Nephron (organoid): ENCODE results near the gene N4BP2.
A peak's percentile ranks its signal among the peaks of the same experiment; 100 is the strongest.

Experiments used
- H3K27ac Mint-ChIP-seq, 3 experiments: 2 replicates each; pipeline ENCODE4 v1.8.0; 2020; ENCODE audit warnings: mixed read lengths in 3 of 3, mild to moderate bottlenecking in 2 of 3, moderate library complexity in 1 of 3
- H3K27me3 Mint-ChIP-seq: 2 replicates; pipeline ENCODE4 v1.8.0; 2021; ENCODE audit warnings: low read depth, mild to moderate bottlenecking, moderate library complexity, mixed read lengths
- H3K36me3 Mint-ChIP-seq: 2 replicates; pipeline ENCODE4 v1.8.0; 2020; ENCODE audit warnings: low read depth, mixed read lengths
- H3K4me1 Mint-ChIP-seq: 2 replicates; pipeline ENCODE4 v1.8.0; 2020; ENCODE audit warnings: mixed read lengths
- H3K4me3 Mint-ChIP-seq, 3 experiments: 2 replicates each; pipeline ENCODE4 v1.8.0; 2020; ENCODE audit warnings: mild to moderate bottlenecking in 3 of 3, mixed read lengths in 3 of 3, moderate library complexity in 2 of 3
- H3K9me3 Mint-ChIP-seq: 2 replicates; pipeline ENCODE4 v1.8.0; 2020; ENCODE audit warnings: mixed read lengths
- TF ChIP-seq, protein P1 (sequence below), 3 experiments: fragments of 200-600 bp; sonication (generic); IDR thresholded peaks; one replicate each; pipeline ENCODE4 v1.5.0; 2021; ENCODE audit warnings: antibody characterized with exemption in 3 of 3; ENCODE audit not compliant: unreplicated experiment in 3 of 3

The N4BP2 gene

GRCh38 chr4:40196272-40196671 is 139.6 kb downstream of the N4BP2 start:
- no peak overlapping the region for H3K4me3 Mint-ChIP-seq
- H3K27ac Mint-ChIP-seq: no peak overlapping the region
- peaks cover 29% of the 10 kb centered on the region for H3K27me3 Mint-ChIP-seq
- TF ChIP-seq, protein P1, sequence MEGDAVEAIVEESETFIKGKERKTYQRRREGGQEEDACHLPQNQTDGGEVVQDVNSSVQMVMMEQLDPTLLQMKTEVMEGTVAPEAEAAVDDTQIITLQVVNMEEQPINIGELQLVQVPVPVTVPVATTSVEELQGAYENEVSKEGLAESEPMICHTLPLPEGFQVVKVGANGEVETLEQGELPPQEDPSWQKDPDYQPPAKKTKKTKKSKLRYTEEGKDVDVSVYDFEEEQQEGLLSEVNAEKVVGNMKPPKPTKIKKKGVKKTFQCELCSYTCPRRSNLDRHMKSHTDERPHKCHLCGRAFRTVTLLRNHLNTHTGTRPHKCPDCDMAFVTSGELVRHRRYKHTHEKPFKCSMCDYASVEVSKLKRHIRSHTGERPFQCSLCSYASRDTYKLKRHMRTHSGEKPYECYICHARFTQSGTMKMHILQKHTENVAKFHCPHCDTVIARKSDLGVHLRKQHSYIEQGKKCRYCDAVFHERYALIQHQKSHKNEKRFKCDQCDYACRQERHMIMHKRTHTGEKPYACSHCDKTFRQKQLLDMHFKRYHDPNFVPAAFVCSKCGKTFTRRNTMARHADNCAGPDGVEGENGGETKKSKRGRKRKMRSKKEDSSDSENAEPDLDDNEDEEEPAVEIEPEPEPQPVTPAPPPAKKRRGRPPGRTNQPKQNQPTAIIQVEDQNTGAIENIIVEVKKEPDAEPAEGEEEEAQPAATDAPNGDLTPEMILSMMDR (IDR thresholded peaks at IDR 0.05; ENCODE audit: unreplicated experiment in 3 of 3): no peak
- H3K9me3 Mint-ChIP-seq: no peaks in the 10 kb centered on the region
- H3K4me1 Mint-ChIP-seq: peaks cover 8% of the 10 kb centered on the region
- no peaks in the 10 kb centered on the region for H3K36me3 Mint-ChIP-seq

DNA sequence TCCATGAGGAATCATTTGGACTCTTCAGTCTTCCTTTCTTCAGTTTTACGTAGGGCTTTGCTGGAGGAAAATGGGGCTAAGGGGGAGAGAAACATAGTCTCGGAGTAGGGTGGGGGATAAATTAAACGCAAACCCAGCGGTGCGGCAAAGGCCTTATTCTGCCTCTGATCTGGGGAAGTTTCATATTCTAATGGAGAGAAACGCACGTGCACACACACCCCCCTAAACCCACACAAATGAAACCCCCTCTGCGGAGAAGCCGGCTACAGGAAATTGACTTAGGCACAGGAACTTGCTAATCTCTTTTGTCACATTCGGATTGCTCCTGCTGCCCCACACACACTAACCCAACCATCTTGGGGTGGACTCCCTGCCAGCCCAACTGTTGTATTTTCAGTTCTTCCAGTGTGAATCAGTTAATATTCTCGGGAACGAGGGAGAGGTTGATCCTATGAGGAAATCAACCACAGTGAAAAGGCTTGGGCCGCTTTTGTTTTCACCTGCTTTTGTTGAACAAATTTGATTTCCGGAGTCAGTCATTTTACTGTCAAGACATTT is 140.2 kb downstream of the N4BP2 start, which contains the start of gene RHOH:
Gene RHOH (plus strand): TSS at position 308 of the 558 bp plus-strand sequence. CDS start 46,356 bp downstream, outside the sequence.
- Mint-ChIP-seq H3K27ac (no peak within 1 kb of the TSS), H3K9me3 (no peaks in the 10 kb centered on the region), H3K27me3 (peaks cover 29% of the 10 kb centered on the region), H3K4me1 (peaks cover 3% of the 10 kb centered on the region), H3K36me3 (no peaks in the 10 kb centered on the region), H3K4me3 (peak within 1 kb of the TSS; percentile 47 to 65 (median 57))
- TF ChIP-seq, protein P1 (IDR thresholded peaks at IDR 0.05; ENCODE audit: unreplicated experiment in 3 of 3): no peak

DNA sequence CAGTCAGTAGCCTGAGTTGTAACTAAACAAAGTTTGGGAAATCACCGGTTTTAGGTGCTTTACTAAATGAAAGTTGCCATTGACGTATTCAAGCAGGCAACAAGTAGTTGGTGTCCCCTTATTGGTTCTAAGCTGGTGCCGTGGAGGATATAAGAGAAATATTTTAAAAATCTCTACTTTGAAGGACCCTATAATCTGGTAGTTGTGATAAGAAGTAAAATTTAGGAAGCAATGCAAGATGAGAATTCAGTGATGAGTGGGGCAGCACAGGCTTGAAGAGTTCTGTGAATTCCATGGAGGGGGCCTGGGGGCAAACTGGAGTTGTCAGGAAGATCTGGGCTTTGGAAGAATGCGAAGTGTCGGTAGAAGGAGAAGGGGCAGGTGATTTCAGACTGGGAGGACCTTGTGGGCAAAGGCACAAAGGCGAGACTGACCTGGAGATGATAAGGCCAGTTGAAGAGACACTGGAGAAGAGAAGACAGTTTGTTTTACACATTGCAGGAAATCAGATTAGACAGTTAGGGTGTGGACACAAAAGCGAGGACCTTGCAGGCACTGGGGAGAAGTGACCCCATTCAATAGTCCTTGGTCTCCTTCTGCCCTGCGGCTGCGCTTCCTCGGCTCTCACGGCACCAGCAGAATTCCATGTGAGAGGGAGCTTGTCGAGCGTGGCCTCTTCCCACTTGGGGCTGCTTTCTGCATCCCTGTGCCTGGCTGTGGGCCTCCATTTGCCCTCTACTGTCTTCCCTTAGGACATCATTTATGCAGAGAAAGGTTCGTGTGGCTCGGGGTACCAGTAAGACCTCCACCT is 141.4 kb downstream of the N4BP2 start:
- Mint-ChIP-seq H3K9me3 (no peaks in the 10 kb centered on the region), H3K4me1 (peaks cover 3% of the 10 kb centered on the region), H3K27ac (no peak overlapping the region), H3K27me3 (peaks cover 18% of the 10 kb centered on the region), H3K4me3 (peak overlapping the region in 2 of 3 experiments; percentile 34 to 38), H3K36me3 (no peaks in the 10 kb centered on the region)
- TF ChIP-seq, protein P1 (IDR thresholded peaks at IDR 0.05; ENCODE audit: unreplicated experiment in 3 of 3): no peak

- H3K4me3 Mint-ChIP-seq: no peak overlapping the region
Measured at GRCh38 chr4:40199179-40199670, 142.6 kb downstream of the N4BP2 start.

DNA sequence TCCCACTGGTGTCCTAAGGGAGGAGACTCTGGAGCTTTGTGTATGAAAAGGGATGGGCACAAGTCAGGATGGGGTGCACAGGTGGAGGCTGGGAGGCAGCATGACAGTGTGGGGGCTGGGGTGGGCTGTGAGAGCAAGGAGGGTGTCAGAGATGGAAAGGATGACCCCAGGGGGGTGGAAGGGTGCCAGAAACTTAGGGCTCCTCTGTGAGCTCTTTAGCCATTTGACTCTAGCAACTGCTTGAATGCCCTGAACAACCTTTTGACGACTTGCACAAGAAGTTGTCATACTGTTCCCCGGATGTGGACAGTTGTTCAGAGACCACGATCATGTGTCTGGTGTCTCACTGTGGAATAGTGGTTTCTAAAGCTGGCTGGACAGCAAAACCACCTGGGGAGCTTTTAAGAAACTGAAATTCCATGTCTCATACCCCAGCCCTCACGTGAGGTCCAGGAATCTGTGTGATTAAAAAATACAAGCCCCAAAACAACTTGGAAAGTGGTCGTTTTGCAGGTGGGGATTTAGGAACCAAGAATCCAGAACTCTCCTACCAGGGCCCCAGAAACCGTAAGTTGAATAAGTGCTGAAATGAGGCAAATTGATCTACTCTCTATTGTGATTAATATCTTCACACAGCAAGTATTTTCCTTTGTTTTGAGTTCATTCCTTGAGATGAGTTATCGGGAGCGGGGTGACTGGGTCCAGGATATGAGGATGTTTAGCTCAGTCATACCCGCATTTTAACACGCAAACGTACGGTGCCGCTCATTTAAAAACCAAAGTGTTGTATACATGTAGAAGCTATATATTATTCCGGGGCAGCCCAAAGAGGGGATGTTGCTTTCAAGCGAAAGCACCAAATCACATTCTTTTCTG is 143.6 kb downstream of the N4BP2 start:
- no peaks in the 10 kb centered on the region for H3K36me3 Mint-ChIP-seq
- peaks cover 15% of the 10 kb centered on the region for H3K27me3 Mint-ChIP-seq
- H3K27ac Mint-ChIP-seq: no peak overlapping the region
- TF ChIP-seq, protein P1 (IDR thresholded peaks at IDR 0.05; ENCODE audit: unreplicated experiment in 3 of 3): no peak
- no peak overlapping the region for H3K4me3 Mint-ChIP-seq
- peaks cover 3% of the 10 kb centered on the region for H3K4me1 Mint-ChIP-seq
- H3K9me3 Mint-ChIP-seq: no peaks in the 10 kb centered on the region

More at GRCh38 chr4:40199179-40199670, 142.6 kb downstream of the N4BP2 start:
- Mint-ChIP-seq H3K4me1 (peaks cover 3% of the 10 kb centered on the region), H3K36me3 (no peaks in the 10 kb centered on the region), H3K27me3 (peaks cover 15% of the 10 kb centered on the region), H3K27ac (no peak overlapping the region), H3K9me3 (no peaks in the 10 kb centered on the region)
- TF ChIP-seq, protein P1 (IDR thresholded peaks at IDR 0.05; ENCODE audit: unreplicated experiment in 3 of 3): no peak
